HTR-8/SVneo (cell line): ENCODE measurements around the gene MERTK.
A peak's percentile ranks its signal among the peaks of the same experiment; 100 is the strongest.
"Not testable (repeated sequence)": the region's sequence is repeated elsewhere in the genome, so short reads cannot be mapped to it uniquely, and the experiment has no call there.

Source experiments
- DNase-seq: peaks from one replicate; pipeline ENCODE4 v3.0.0; 2011; ENCODE audit warnings: low spot score, mixed read lengths; ENCODE audit not compliant: insufficient read length
- FAIRE-seq: peaks from 2 replicates; lab custom pipeline; 2011; peaks lifted over from hg19 to GRCh38; lab: Jason Lieb, UNC

MERTK gene

DNA sequence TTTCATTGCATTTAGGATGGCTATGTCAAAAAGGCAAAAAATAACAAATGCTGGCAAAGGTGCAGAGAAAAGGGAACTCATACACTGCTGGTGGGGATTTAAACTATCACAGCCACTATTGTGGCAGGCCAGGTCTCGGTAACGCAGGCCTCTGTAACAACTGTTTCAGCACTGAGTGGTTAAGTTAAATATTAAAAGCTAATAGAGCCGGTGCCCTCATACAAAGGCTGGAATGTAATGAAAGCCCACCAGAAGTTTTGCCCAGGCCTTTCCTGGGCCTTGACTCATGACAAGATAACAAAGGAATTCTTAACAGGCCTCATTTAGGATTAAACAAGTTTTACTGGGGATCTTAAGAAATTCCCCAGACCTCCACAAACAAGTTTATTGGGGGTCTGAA is 10.7 kb downstream of the MERTK start:
- FAIRE-seq (no peak), DNase-seq (no peak)

DNA sequence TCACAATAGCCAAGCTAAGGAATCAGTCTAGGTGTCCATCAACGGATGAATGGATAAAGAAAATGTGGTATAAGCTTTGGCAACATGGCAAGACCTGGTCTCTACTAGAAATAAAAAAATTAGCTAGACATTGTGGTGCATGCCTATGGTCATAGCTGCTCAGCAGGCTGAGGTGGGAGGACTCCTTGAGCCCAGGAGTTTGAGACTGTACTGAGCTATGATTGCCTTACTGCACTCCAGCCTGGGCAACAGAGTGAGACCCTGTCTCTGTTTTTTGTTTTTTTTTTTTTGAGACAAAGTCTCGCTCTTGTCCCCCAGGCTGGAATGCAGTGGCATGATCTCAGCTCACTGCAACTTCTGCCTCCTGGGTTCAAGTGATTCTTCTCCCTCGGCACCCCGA is 11.6 kb downstream of the MERTK start:
- DNase-seq, FAIRE-seq: not testable (repeated sequence)

DNA sequence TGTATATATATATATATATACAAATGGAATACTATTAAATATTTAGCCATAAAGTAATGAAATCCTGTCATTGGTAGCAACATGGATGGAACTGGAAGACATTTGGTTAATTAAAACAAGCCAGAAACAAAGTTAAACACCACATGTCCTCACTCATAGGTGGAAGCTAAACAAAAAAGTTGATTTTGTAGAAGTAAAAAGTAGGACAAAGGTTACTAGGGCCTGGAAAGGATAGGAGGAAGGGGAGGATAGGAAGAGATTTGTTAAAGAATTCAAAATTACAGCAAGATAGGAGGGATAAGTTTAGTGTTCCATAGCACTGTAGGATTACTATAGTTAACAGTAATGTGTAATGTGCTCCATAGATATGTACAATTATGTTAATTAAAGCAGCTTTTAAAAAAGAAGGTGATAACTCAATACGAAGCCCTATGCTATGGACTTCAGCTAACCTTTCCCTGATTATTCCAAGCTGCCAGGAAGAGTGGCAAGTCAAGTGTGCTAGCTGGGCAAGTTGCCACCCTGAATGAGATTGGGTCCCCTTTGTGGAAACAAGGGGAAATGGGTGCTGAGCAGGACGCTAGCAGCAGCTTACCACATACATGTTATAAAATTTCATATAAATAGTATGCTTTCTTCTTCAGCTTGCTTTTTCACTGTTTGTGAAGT is 12.3 kb downstream of the MERTK start:
- DNase-seq: no peak
- FAIRE-seq: no peak

DNA sequence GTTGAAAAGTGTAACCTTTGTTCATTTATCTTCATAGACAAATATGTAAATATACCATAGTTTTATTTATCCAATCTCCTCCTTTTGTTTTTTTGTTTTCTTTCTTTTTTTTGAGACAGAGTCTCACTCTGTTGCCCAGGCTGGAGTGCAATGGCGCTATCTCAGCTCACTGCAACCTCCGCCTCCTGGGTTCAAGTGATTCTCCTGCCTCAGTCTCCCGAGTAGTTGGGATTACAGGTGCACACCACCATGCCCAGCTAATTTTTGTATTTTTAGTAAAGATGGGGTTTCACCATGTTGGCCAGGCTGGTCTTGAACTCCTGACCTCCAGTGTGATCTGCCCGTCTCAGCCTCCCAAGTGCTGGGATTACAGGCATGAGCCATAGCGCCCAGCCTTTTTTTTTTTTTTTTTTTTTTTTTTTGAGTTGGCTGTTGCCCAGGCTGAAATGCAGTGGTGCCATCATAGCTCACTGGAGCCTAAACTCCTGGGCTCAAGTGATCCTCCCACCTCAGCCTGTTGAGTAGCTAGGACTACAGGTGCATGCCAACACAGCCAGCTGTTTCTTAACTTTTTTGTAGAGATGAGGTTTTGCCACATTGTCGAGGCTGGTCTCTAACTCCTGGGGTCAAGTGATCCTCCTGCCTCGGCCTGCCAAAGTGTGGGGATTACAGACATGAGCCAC is 13.0 kb downstream of the MERTK start:
- FAIRE-seq, DNase-seq: not testable (repeated sequence)

DNA sequence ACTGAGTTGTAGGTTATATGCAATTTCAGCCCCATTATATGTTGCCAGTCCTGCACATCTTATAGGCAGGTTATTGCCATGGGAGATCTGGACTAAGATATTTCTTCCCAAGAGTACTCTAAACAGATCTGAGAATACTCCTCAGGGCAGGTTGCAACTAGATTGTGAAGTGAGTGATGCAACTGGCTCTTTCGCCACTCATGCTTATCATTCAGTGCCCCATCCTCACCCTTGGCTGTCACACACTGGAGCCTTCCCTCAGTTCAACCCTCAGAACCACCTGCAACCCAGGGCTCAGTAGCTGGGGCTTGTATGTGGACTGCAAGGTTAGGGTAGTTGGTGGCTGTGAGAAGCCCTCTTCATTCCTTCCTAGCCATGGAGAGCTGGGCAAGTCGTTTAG is 14.1 kb downstream of the MERTK start:
- no peak for DNase-seq
- FAIRE-seq: no peak

DNA sequence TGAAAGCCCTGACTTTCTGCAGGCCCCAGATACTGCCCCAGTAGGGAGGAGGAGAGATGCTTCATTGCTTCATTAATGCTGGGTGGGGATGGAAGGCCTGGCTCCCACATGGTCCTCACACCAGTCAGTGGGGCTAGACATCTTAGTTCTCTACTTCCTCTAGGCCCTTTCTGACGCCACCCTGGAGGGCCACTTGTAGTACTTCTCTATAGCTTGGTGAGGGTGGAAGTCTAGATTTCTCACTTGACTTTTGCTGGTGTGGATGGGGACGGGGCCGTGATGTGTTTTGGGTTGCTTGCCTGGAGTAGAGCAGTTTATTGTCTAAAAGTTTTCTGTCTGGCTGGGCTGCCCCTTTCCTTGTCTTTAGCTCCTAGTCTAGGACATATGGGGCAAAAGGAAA is 18.7 kb downstream of the MERTK start:
- DNase-seq: no peak
- FAIRE-seq: no peak

DNA sequence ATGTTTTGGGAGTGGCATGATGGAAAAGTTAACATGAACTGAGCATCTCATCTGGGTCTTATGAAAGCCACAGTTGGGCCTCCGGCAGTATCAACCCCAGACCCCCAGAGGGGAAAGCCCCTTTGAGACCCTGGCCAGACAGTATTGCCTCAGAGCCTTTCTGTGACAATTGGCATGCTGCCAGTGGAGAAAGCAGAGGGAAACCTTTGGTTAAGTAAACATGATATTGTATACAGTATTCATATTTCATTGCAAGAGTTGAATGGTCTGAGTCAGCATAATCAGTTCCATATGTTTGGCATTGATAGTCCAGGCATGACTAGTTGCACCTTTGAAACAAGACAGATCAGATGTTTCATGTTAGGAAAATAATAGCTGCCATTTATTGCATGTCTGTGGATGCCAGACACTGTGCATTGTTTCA is 20.0 kb downstream of the MERTK start:
- FAIRE-seq (peak; percentile 9), DNase-seq (peak; percentile 54)

DNA sequence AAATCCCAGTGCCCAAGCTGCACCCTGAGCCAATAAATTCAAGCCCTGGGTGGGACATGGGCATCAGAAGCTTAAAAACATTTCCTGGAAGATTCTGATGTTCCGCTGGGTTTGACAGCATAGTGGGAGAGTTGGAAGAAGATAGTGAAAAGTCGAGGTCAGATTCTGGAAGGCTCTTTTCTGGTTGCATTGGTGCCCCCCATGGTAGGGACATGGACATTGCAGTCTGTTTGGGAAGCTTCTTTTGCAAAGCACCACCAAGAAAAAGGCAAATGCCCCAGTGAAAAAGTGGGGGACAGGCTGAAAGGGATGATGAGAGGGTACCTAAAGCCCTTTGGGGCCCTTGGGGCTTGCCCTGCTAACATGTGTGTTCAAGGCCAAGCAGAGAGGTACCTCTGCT is 21.0 kb downstream of the MERTK start:
- DNase-seq (no peak), FAIRE-seq (no peak)

DNA sequence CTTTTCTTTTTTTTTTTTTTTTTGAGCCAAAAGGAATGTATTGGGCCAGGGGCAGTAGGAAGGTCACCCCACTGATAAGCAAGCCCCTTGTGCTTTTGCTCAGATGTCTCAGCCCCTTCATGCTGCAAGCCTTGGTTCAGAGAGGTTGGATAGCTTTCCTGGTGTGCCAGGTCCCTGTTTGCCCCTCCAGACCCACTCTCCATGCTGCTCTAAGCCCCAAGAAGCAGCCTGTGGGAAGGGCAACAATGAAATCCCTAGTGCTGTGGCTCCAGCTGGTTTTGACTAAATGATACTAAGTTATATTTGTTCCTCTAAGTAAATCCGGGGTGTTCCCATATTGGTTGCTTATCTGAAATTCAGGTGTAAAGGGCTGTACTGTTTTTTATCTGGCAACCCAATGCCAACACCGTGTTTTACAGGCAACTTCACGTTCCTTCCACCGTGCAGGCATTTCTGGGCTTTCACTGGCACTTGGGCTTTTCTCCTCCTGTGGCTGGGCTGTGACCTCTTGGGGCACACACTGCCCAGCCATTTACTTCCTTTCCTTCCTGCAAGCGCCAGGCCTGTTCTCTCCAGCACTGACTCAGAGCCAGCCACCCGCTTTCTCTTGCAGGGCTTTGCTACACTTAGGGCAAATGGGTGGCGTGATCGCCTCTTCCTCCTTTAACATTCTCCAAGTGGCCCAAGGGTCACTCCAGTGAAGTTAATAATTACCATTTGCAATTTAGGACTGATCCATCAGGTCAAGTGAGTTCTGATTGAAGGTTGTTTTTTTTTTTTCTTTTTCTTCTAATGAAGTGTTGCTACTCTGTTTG is 21.6 kb downstream of the MERTK start:
- no peak for DNase-seq
- FAIRE-seq: no peak

DNA sequence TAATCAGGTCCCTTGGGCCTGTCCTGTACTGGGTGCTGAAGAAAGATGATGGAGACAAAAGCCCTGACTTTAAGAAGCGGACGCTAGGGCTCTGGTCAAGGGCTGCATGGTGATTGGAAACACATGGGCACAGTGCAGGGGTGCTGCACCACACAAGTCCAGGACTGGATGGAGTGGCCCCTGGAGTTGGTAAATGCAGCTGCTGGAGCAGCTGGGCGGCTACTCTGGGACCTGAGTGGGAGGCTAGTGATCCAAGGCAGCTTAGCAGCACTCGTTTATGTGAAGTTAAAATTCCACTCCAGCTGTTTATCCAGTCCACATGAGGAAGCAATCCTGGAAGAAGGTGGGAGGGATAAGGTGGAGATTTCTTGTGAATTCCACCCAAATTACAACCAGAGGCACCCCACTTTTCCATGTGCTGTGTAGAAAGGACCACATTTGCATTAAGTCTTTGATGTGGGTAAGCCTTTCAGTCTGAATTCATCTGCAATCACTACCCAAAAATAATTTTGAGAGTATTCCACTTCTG is 24.9 kb downstream of the MERTK start:
- FAIRE-seq (no peak), DNase-seq (no peak)

DNA sequence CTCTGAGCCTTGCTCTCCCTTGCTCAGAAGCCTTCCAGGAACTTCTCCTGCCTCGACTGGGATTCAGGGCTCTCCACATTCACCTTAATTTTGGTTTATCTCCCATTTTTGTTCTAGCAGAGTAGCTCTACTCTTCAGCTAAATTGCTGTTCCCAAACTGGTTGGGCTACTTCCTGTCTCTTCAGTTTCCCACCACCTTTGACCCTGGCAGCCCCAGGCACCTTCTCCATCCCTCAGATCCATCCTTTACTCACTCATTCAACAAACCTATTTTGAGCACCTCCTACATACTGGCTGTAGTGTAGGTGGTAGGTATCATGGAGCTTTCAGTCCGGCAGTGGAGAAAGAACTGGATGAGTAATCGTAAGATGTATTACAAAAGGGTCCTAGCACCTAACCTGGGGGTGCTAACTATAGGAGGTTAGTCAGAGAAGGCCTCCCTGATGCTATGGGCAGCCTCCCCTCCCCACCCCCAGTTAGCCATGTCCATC is 26.3 kb downstream of the MERTK start:
- no peak for FAIRE-seq
- no peak for DNase-seq

DNA sequence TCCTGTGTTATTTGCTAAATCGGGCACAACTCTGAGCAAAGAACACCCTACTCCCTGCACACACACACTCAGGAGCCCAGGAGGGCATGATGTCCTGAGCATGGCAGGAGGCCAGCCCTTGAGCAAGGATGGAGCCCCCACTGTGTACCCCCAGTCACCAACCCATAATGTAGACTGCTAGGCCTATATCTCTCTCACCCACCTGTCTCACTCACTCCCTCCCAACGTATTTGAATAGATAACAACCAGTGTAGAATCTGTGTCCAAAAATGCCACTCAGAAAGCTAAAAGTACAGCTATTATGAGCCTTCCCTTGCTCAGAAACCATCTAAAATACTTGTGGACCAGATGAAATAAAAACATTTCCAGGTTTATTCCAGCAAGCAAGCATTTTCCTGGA is 29.3 kb downstream of the MERTK start:
- FAIRE-seq: no peak
- DNase-seq: no peak

DNA sequence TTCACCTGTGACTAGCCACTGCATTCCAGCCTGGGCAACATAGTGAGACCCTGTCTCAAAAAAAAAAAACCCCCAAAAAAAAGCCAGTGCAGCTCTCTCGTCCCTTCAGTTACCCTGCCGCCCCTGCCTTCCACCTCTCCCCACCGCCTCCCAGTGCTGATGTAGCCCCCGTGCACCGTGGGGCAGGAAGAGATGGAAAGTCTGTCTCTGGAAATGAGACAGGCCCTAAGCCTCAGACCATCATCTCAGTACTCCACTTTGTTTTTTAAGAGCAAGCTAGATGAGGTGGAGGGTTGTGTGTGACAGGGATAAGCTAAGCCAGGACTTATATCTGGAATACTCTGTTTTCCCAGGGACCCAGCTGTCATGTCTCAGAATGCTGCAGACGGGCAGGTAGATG is 32.0 kb downstream of the MERTK start:
- FAIRE-seq (no peak), DNase-seq (no peak)

DNA sequence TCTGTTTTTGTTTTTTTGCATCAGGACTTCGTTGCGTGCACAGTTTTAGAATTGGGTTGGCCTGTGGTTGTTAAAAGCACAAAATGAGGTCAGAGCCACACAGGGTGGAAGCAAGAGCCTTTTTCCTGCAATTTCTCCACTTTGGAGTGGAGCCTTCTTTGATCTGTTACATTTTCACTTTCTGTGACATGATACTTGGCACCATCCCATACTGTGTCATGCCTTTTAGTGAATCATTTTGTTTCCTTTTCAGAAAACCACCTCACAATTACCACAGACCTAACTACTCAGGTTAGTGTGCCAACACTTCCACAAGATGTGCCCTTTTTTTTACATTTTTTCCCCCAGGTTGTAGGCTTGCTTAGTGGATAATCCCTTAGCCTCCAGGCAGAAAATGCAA is 32.5 kb downstream of the MERTK start:
- no peak for FAIRE-seq
- DNase-seq: no peak

DNA sequence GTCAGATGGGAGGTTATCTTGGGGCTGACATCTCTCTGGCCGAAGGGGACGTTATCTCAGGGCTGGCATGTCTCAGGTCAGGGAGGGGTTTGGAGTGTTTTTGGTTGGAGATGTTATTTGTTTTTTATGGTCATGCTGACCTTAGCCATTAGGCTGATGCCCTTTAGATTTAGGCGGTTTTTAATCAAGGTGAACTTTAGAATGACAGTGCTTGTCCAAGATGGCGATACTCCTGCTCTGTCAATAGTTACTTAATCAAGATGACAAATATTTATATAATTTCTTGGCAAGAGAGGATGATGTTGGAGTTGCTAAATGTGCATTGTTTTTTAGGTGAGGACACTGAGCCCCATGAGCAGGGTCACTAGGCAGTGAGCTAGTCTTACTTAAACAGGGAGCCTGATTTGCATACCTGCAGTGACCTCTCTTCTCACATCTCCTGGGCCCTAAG is 34.5 kb downstream of the MERTK start:
- FAIRE-seq: no peak
- DNase-seq: no peak

DNA sequence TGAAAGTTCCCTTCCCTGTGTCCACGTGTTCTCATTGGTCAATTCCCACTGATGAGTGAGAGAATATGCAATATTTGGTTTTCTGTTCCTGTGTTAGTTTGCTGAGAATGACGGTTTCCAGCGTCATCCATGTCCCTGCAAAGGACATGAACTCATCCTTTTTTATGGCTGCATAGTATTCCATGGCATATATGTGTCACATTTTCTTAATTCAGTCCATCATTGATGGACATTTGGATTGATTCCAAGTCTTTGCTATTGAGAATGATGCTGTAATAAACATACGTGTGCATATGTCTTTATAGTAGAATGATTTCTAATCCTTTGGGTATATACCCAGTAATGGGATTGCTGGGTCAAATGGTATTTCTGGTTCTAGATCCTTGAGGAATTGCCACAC is 35.5 kb downstream of the MERTK start:
- not testable (repeated sequence) for FAIRE-seq, DNase-seq

DNA sequence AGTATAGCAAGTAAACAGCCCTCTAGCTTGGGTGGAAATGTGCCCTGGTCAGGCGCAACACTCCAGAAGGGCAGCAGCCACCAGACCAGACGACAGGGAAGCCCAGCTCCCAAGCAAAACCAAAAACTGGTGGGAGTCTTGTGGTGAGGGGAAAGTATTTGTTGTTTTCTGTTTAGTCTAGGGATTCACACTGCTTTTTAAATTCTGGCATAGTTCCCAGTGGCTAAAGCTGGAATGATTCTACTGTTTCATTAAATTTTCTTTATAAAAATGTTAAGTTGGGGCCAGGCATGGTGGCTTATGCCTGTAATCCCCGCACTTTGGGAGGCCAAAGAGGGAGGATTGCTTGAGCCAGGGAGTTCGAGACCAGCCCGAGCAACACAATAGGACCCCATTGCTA is 38.5 kb downstream of the MERTK start:
- DNase-seq (no peak), FAIRE-seq (no peak)

DNA sequence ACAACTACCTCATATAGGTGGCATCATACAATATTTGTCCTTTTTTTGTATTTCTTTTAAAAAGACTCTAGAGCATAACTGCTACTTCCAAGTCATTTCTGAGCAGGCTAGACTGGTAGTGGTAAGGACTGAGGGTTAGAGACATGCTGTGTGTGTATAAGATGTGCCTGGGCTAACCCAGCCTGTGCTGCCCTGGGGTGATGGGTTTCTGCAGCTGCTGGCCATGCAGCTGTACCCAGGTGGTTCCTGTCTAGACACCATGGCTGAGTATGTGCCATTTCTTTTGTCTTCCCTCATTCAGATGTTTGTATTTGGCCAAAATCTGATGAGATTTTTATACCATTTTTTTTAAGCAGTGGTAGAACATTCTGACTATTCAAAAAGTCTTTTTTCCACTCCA is 40.0 kb downstream of the MERTK start:
- no peak for DNase-seq
- no peak for FAIRE-seq

DNA sequence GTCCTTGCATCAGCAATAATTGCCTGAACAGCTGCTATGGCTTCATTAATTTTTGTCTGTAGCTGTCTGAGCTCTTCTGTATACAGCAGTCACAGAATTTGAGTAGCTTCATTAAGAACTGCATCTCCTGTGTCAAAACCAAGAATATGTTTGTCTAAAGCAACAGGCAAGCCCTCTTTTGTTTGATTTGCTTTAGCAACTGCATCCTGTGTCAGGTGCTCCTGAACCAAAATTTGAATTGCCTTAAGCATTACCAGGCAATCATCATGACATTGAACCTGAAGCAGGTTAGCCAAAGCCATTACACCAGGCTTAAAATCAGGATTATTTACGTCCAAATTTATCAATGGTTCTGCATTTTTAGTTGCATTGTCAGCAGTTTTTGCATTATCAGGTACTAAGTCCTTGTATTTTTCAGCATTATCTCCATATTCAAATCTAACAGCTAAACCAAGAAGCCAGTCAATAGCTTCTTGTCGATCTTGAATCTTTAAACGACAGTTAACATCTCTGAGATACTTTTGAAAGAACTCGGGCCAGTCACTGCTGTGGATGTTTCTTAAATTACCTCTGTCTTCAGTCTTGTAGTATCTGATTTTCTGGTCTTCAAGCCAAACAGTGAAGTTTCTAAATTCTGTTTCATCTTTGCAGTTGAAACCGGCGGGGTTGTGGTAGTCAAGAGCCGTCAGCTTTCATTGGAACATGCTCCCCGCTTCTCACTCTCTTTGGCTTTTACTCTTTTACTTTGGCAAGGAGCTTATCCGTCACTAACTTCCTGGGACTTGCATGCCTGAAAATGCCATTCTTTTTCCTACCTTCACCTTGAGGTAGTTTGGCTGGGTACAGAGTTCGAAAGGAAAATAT is 42.2 kb downstream of the MERTK start:
- FAIRE-seq (no peak), DNase-seq (no peak)

DNA sequence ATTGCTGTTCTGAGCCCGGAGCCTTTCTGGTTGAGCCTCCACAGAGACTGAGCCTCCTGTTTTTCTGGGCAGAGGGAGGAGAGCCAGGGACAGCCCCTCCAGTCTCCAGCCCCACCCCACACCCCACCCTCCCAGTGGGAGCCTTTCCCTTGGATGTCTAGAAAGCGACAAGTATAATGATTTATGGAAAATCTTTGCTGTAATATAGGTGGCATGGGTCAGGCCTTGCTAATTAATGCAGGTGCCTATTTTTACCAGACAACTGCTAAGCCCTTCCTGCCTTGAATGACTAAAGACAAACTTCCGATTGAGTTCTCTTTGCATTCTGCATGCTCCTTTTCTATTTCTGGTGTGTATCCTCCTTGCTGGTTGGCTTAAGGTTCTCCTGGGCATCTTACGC is 43.1 kb downstream of the MERTK start:
- no peak for FAIRE-seq

More for the DNA sequence above, 43.1 kb downstream of the MERTK start:
- DNase-seq: no peak
